Tibial nerve (tissue), 4 donors: ENCODE measurements around the gene PRUNE2.

ENCODE experiments used
- CTCF ChIP-seq, 5 experiments: fragments of 200-600 bp in 3 of 5; fragments of 450-650 bp in 2 of 5; sonication (generic) in 3 of 5; IDR thresholded peaks; one replicate each; pipeline ENCODE4 v1.5.1; 2016 to 2019; ENCODE audit warnings: antibody characterized with exemption in 5 of 5, mild to moderate bottlenecking in 3 of 5, moderate library complexity in 2 of 5
- EP300 ChIP-seq, 2 donors: sonication (generic); formaldehyde crosslinking; IDR thresholded peaks; one replicate each; pipeline ENCODE4 v1.6.1; 2017; ENCODE audit warnings: antibody characterized with exemption in 2 of 2, mild to moderate bottlenecking in 1 of 2

GRCh38 chr9:76729116-76729515, 176.8 kb downstream of the PRUNE2 start:
- TF ChIP-seq CTCF (IDR thresholded peaks at IDR 0.05) (no peak), EP300 (IDR thresholded peaks at IDR 0.05) (no peak)
